Epithelial cell of proximal tubule (primary cell): Measurements from ENCODE around the gene TGFB1I1. TPM values are rescaled to one million over a fixed set of nuclear protein-coding genes. Genes with fewer than 3 reads are reported as not detected.
A peak's percentile ranks its signal among the peaks of the same experiment; 100 is the strongest.
"Not testable (repeated sequence)": the region's sequence is repeated elsewhere in the genome, so short reads cannot be mapped to it uniquely, and the experiment has no call there.

Experiments used
- DNase-seq: peaks from one replicate; pipeline ENCODE4 v3.0.0-alpha.2; 2011; ENCODE audit warnings: low read depth
- H3K4me3 ChIP-seq: 2 replicates; pipeline ENCODE4 v1.5.1; 2011; ENCODE audit warnings: low read depth, mild to moderate bottlenecking, low read length
- CTCF ChIP-seq: conservative IDR thresholded peaks from 2 replicates; pipeline ENCODE4 v1.5.1; 2012; ENCODE audit warnings: low read depth, mild to moderate bottlenecking, low read length
- total RNA-seq: library from RNA; depleted of rRNA; stranded (reverse); fragments of >200 nt; gene quantifications from 2 replicates; pipeline ENCODE4 v1.2.3, GENCODE V29; 2015

TGFB1I1 gene
- total RNA-seq, 1 donor from 2014 or later = 62.2 TPM

- no peak for TF ChIP-seq CTCF
- H3K4me3 ChIP-seq = no peak overlapping the region
These were observed 32.4 kb upstream of the TGFB1I1 start for GRCh38 chr16:31439519-31439918.

GRCh38 chr16:31440516-31441184 is 31.3 kb upstream of the TGFB1I1 start:
- H3K4me3 ChIP-seq = no peak overlapping the region
- DNase-seq = no peak
- no peak for TF ChIP-seq CTCF

More at GRCh38 chr16:31439519-31439918, 32.4 kb upstream of the TGFB1I1 start:
- no peak for DNase-seq

- no peak for DNase-seq
- no peak for TF ChIP-seq CTCF
- peak overlapping the region; percentile 80 for H3K4me3 ChIP-seq
These were observed 30.0 kb upstream of the TGFB1I1 start for GRCh38 chr16:31441956-31442355.

GRCh38 chr16:31445931-31446330 is 26.0 kb upstream of the TGFB1I1 start:
- H3K4me3 ChIP-seq = not testable (repeated sequence)

GRCh38 chr16:31451201-31451600 is 20.8 kb upstream of the TGFB1I1 start:
- H3K4me3 ChIP-seq = no peak overlapping the region
- no peak for DNase-seq
- no peak for TF ChIP-seq CTCF

More at GRCh38 chr16:31445931-31446330, 26.0 kb upstream of the TGFB1I1 start:
- DNase-seq = not testable (repeated sequence)

GRCh38 chr16:31451681-31452351 is 20.1 kb upstream of the TGFB1I1 start:
- TF ChIP-seq CTCF = peak; percentile 68
- no peak for DNase-seq
- H3K4me3 ChIP-seq = no peak overlapping the region

GRCh38 chr16:31452631-31453106 is 19.3 kb upstream of the TGFB1I1 start:
- H3K4me3 ChIP-seq = no peak overlapping the region
- TF ChIP-seq CTCF = no peak
- no peak for DNase-seq
